ENCODE data around the gene FCRLA.

FCRLA gene

GRCh38 chr1:161727256-161727924 is 20.4 kb downstream of the FCRLA start:
- Histone ChIP-seq H3K27me3 (peaks cover 0 to 100% (median 0%) of the 10 kb centered on the region in 11 experiments; a peak in 11 of 22 replicates), H3K4me1 (peaks cover 25 to 40% (median 30%) of the 10 kb centered on the region in 10 experiments), H3K4me2 (peak overlapping the region; percentile 88 to 100 (median 97)), H4K20me1 (peaks cover 0 to 47% (median 0%) of the 10 kb centered on the region in 11 experiments; a peak in 5 of 22 replicates), H3K36me3 (no peaks in the 10 kb centered on the region), H3K4me3 (peak overlapping the region; percentile 28 to 81 (median 71); a peak in 19 of 20 replicates), H3K27ac (peak overlapping the region in 6 of 11 experiments; percentile 20 to 66 (median 48); a peak in 7 of 22 replicates), H3K9ac (peak overlapping the region in 8 of 11 experiments; percentile 1 to 71 (median 59); a peak in 13 of 22 replicates), H3K9me3 (replicated peaks in 1 of 11) (no peaks in the 10 kb centered on the region)
- no peak for TF ChIP-seq Cebpa-rat (IDR thresholded peaks at IDR 0.05)

DNA sequence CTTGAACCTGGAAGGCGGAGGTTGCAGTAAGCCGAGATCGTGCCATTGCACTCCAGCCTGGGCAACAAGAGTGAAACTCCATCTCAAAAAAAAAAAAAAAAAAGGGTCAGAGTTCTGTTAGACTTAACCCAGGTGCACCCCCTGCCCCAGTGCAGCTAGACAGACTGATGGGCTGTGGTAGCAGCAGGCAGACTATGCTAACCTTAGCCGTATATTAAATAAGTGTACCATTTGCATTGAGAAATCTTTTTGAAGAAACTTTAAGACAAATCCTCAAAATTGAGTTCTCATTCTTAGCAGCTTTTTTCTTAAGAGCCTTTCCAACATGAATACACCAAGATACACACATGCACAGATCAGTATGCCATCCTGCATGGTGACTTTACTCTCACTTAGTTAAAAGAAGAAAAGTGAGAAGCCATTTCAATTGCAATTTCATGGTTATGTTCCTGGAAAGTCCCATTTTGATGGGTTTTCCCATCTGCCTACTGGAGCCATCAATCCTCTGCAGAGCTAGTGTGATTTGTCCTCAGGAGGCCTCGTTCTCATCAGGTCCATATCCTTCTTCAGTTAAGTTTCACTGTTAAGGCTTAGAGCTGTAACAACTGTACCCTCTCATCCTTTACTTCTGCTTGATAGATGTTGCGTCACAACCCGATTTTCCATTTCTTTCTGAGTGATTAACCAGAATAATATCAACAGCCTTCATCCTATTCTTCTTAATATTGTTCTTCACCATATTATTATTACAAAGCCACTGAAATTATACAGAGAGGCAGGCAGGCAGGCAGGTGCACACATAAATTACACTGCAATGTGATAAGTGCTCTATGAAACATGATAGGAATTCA is 21.6 kb downstream of the FCRLA start:
- TF ChIP-seq Cebpa-rat (IDR thresholded peaks at IDR 0.05), result no peak
- no peak overlapping the region for H3K27ac ChIP-seq
- no peaks in the 10 kb centered on the region for H3K36me3 ChIP-seq
- H3K4me2 ChIP-seq, result no peak overlapping the region
- H3K4me1 ChIP-seq, result peaks cover 25 to 35% (median 29%) of the 10 kb centered on the region in 10 experiments
- no peak overlapping the region for H3K9ac ChIP-seq
- H3K27me3 ChIP-seq, result peaks cover 0 to 100% (median 0%) of the 10 kb centered on the region in 11 experiments; a peak in 11 of 22 replicates
- H3K4me3 ChIP-seq, result no peak overlapping the region
- H4K20me1 ChIP-seq, result peaks cover 0 to 37% (median 0%) of the 10 kb centered on the region in 11 experiments; a peak in 4 of 22 replicates
- no peaks in the 10 kb centered on the region for H3K9me3 ChIP-seq (replicated peaks in 1 of 11)

DNA sequence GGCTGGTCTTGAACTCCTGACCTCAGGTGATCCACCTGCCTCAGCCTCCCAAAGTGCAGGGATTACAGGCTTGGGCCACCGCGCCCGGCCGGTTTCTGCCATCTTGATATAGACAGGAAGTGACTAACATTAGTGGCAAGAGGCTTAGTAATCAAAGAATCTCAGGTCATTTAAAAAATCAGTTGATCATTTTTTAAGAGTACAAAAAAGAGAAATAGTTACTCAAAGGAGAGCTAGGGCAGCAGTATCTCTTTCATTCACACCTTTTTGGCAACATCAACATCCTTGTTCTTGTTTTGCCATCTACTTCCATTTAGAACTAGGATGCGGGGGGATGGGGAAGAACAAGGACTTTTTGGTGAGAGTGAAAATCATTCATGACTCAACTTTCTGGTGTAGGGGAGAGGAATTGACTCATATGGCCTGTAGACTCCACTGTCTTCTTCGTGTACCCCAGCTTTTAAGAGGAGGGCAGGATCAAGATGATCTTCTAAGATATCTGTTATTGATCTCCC is 23.1 kb downstream of the FCRLA start:
- H4K20me1 ChIP-seq, result peaks cover 0 to 33% (median 0%) of the 10 kb centered on the region in 11 experiments; a peak in 4 of 22 replicates
- H3K4me2 ChIP-seq, result peak overlapping the region in 4 of 11 experiments; percentile 14 to 43 (median 27); a peak in 6 of 22 replicates
- H3K9me3 ChIP-seq (replicated peaks in 1 of 11), result no peaks in the 10 kb centered on the region
- TF ChIP-seq Cebpa-rat (IDR thresholded peaks at IDR 0.05), result no peak
- H3K9ac ChIP-seq, result no peak overlapping the region
- no peak overlapping the region for H3K27ac ChIP-seq
- H3K4me3 ChIP-seq, result no peak overlapping the region
- peaks cover 19 to 35% (median 24%) of the 10 kb centered on the region in 10 experiments for H3K4me1 ChIP-seq
- H3K27me3 ChIP-seq, result peaks cover 0 to 100% (median 0%) of the 10 kb centered on the region in 11 experiments; a peak in 11 of 22 replicates
- no peaks in the 10 kb centered on the region for H3K36me3 ChIP-seq

GRCh38 chr1:161731241-161731640 is 24.2 kb downstream of the FCRLA start:
- Histone ChIP-seq H3K27me3 (peaks cover 0 to 100% (median 0%) of the 10 kb centered on the region in 11 experiments; a peak in 11 of 22 replicates), H4K20me1 (peaks cover 0 to 22% (median 0%) of the 10 kb centered on the region in 11 experiments; a peak in 4 of 22 replicates), H3K36me3 (no peaks in the 10 kb centered on the region), H3K9ac (no peak overlapping the region), H3K4me3 (no peak overlapping the region), H3K4me2 (no peak overlapping the region), H3K27ac (no peak overlapping the region), H3K9me3 (replicated peaks in 1 of 11) (no peaks in the 10 kb centered on the region), H3K4me1 (peaks cover 11 to 24% (median 13%) of the 10 kb centered on the region in 10 experiments; a peak in 19 of 20 replicates)
- no peak for TF ChIP-seq Cebpa-rat (IDR thresholded peaks at IDR 0.05)

- H3K4me1 ChIP-seq, result peaks cover 5 to 17% (median 9%) of the 10 kb centered on the region in 10 experiments; a peak in 19 of 20 replicates
- TF ChIP-seq Cebpa-rat (IDR thresholded peaks at IDR 0.05), result no peak
Observed at GRCh38 chr1:161731981-161732718, 25.1 kb downstream of the FCRLA start.

DNA sequence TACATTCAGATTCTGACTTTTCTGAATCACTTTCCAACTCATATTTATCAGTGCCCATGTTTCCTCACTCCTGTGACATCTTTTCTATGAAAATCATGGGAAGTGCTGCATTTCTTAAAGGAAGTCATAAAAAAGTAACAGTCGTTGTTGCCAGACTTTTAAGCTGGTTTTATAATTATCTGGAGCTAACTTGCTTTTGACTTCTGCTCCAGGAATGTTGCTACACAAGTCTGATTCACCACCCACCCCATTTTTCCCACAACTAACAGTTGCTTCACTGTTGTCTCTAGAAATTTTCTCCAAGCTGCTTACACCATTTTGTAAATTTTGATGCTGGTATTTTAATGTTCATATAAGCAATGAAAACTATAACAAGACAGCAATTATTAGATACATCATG is 26.5 kb downstream of the FCRLA start:
- Histone ChIP-seq H4K20me1 (peaks cover 0 to 4% (median 0%) of the 10 kb centered on the region in 11 experiments; a peak in 2 of 22 replicates), H3K27me3 (peaks cover 0 to 99% (median 0%) of the 10 kb centered on the region in 11 experiments; a peak in 10 of 22 replicates), H3K27ac (no peak overlapping the region), H3K4me1 (peaks cover 0 to 16% (median 2%) of the 10 kb centered on the region in 10 experiments; a peak in 9 of 20 replicates), H3K36me3 (no peaks in the 10 kb centered on the region), H3K9me3 (replicated peaks in 1 of 11) (no peaks in the 10 kb centered on the region), H3K9ac (no peak overlapping the region), H3K4me3 (no peak overlapping the region), H3K4me2 (no peak overlapping the region)
- no peak for TF ChIP-seq Cebpa-rat (IDR thresholded peaks at IDR 0.05)

More at GRCh38 chr1:161731981-161732718, 25.1 kb downstream of the FCRLA start:
- Histone ChIP-seq H3K9me3 (replicated peaks in 1 of 11) (no peaks in the 10 kb centered on the region), H4K20me1 (peaks cover 0 to 15% (median 0%) of the 10 kb centered on the region in 11 experiments; a peak in 4 of 22 replicates), H3K27ac (no peak overlapping the region), H3K36me3 (no peaks in the 10 kb centered on the region), H3K27me3 (peaks cover 0 to 100% (median 0%) of the 10 kb centered on the region in 11 experiments; a peak in 11 of 22 replicates), H3K4me3 (no peak overlapping the region), H3K4me2 (no peak overlapping the region), H3K9ac (no peak overlapping the region)

DNA sequence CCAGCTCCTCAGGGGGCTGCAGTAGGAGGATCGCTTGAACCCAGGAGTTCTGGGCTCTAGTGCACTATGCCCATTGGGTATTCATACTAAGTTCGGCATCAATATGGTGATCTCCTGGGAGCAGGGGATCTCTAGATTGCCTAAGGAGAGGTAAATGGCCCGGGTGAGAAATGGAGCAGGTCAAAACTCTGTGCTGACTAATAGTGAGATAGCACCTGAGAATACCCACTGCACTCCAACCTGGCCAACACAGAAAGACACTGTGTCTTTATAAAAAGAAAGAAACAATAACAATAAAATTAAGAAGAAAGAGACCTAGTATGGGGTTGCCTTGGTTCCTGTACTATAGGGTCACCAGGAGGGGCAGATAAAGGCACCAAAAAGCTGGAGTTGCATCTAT is 28.8 kb downstream of the FCRLA start:
- H3K36me3 ChIP-seq, result no peaks in the 10 kb centered on the region
- H3K4me1 ChIP-seq, result peaks cover 19 to 28% (median 25%) of the 10 kb centered on the region in 10 experiments
- H3K4me2 ChIP-seq, result no peak overlapping the region
- H3K9ac ChIP-seq, result no peak overlapping the region
- H3K4me3 ChIP-seq, result no peak overlapping the region
- no peak for TF ChIP-seq Cebpa-rat (IDR thresholded peaks at IDR 0.05)
- H3K27ac ChIP-seq, result no peak overlapping the region
- no peaks in the 10 kb centered on the region for H4K20me1 ChIP-seq
- H3K27me3 ChIP-seq, result peaks cover 0 to 75% (median 0%) of the 10 kb centered on the region in 11 experiments; a peak in 7 of 22 replicates
- no peaks in the 10 kb centered on the region for H3K9me3 ChIP-seq (replicated peaks in 1 of 11)

- Histone ChIP-seq H3K9me3 (replicated peaks in 1 of 11) (no peaks in the 10 kb centered on the region), H3K4me2 (no peak overlapping the region), H3K27ac (no peak overlapping the region), H3K36me3 (no peaks in the 10 kb centered on the region), H3K4me3 (no peak overlapping the region), H4K20me1 (no peaks in the 10 kb centered on the region), H3K27me3 (peaks cover 0 to 69% (median 0%) of the 10 kb centered on the region in 11 experiments; a peak in 7 of 22 replicates), H3K9ac (no peak overlapping the region), H3K4me1 (peaks cover 26 to 35% (median 31%) of the 10 kb centered on the region in 10 experiments)
- no peak for TF ChIP-seq Cebpa-rat (IDR thresholded peaks at IDR 0.05)
Observed at GRCh38 chr1:161736335-161736969, 29.4 kb downstream of the FCRLA start.
